ENCODE data around the gene IFNGR2. TPM values are rescaled to one million over a fixed set of nuclear protein-coding genes. Genes with fewer than 3 reads are reported as not detected.
A peak's percentile ranks its signal among the peaks of the same experiment; 100 is the strongest.
"Not testable (repeated sequence)": the region's sequence is repeated elsewhere in the genome, so short reads cannot be mapped to it uniquely, and the experiment has no call there.

Gene IFNGR2
- total RNA-seq, 1 donor from 2014 or later = 59.9 TPM

GRCh38 chr21:33401630-33401992, 1.6 kb upstream of the IFNGR2 start:
- TF ChIP-seq CTCF (conservative IDR thresholded peaks at IDR 0.05; ENCODE audit: low read depth, low read length) = no peak
- H3K4me3 ChIP-seq (ENCODE audit: low read depth, low read length) = no peak overlapping the region
- DNase-seq (ENCODE audit: low read depth) = no peak

GRCh38 chr21:33402001-33402979, 923 bp upstream of the IFNGR2 start:
- DNase-seq (ENCODE audit: low read depth) = no peak
- TF ChIP-seq CTCF (conservative IDR thresholded peaks at IDR 0.05; ENCODE audit: low read depth, low read length) = no peak
- H3K4me3 ChIP-seq (ENCODE audit: low read depth, low read length) = peak overlapping the region; percentile 82

GRCh38 chr21:33403786-33404585, 773 bp downstream of the IFNGR2 start:
- DNase-seq (ENCODE audit: low read depth) = no peak
- no peak for TF ChIP-seq CTCF (conservative IDR thresholded peaks at IDR 0.05; ENCODE audit: low read depth, low read length)
- peak overlapping the region; percentile 82 for H3K4me3 ChIP-seq (ENCODE audit: low read depth, low read length)

- no peak overlapping the region for H3K4me3 ChIP-seq (ENCODE audit: low read depth, low read length)
- DNase-seq (ENCODE audit: low read depth) = no peak
- TF ChIP-seq CTCF (conservative IDR thresholded peaks at IDR 0.05; ENCODE audit: low read depth, low read length) = no peak
Observed at GRCh38 chr21:33406493-33406892, 3.3 kb downstream of the IFNGR2 start.

- DNase-seq (ENCODE audit: low read depth) = no peak
- H3K4me3 ChIP-seq (ENCODE audit: low read depth, low read length) = no peak overlapping the region
- TF ChIP-seq CTCF (conservative IDR thresholded peaks at IDR 0.05; ENCODE audit: low read depth, low read length) = no peak
Observed at GRCh38 chr21:33411949-33412430, 8.8 kb downstream of the IFNGR2 start.

- not testable (repeated sequence) for DNase-seq (ENCODE audit: low read depth)
Observed at GRCh38 chr21:33412439-33412831, 9.2 kb downstream of the IFNGR2 start.

GRCh38 chr21:33412832-33413519, 9.8 kb downstream of the IFNGR2 start:
- no peak for TF ChIP-seq CTCF (conservative IDR thresholded peaks at IDR 0.05; ENCODE audit: low read depth, low read length)
- no peak for DNase-seq (ENCODE audit: low read depth)
- H3K4me3 ChIP-seq (ENCODE audit: low read depth, low read length) = no peak overlapping the region

More at GRCh38 chr21:33412439-33412831, 9.2 kb downstream of the IFNGR2 start:
- H3K4me3 ChIP-seq (ENCODE audit: low read depth, low read length) = not testable (repeated sequence)
